SK-N-SH (cell line): ENCODE results near the gene SLC15A1. TPM values are rescaled to one million over a fixed set of nuclear protein-coding genes. Genes with fewer than 3 reads are reported as not detected.

Source experiments
- CTCF ChIA-PET: fragments of 300-600, 350-600 bp; formaldehyde crosslinking; extraction: SDS; loops from one replicate; lab custom pipeline; 2021; lab: Yijun Ruan, JAX
- POLR2A ChIA-PET: fragments of 350-600 bp; sonication (Branson Sonifier 250); formaldehyde crosslinking; extraction: SDS; loops from one replicate; lab custom pipeline; 2020; ENCODE audit warnings: antibody characterized with exemption, inconsistent platforms; lab: Yijun Ruan, JAX
- DNase-seq: peaks from one replicate; pipeline ENCODE4 v3.0.0; 2012
- H2AFZ ChIP-seq: fragments of 200-600 bp; sonication (generic); 2 replicates; pipeline ENCODE4 v1.8.1; 2016; ENCODE audit warnings: antibody characterized with exemption, mild to moderate bottlenecking, low read depth
- H3F3A ChIP-seq: fragments of 200-600 bp; sonication (generic); replicated peaks from 2 replicates; pipeline ENCODE3; 2016; ENCODE audit warnings: antibody characterized with exemption, mild to moderate bottlenecking; ENCODE audit not compliant: insufficient read depth
- H3K27ac ChIP-seq, 2 experiments: fragments of 200-500 bp in 1 of 2; fragments of 200-600 bp in 1 of 2; sonication (Bioruptor generic) in 1 of 2; sonication (generic), shearing (Covaris generic) in 1 of 2; 2 replicates each; pipeline versions ENCODE4 v1.5.1 to v1.6.1; 2014 to 2016; ENCODE audit warnings: low read depth in 2 of 2, inconsistent platforms in 1 of 2, low read length in 1 of 2, mild to moderate bottlenecking in 1 of 2, mixed read lengths in 1 of 2
- H3K27me3 ChIP-seq: fragments of 200-600 bp; sonication (generic), shearing (Covaris generic); 2 replicates; pipeline ENCODE4 v1.6.1; 2016; ENCODE audit warnings: mixed run types; ENCODE audit not compliant: insufficient read depth
- H3K36me3 ChIP-seq, 2 experiments: fragments of 200-500 bp in 1 of 2; fragments of 200-600 bp in 1 of 2; sonication (Bioruptor generic) in 1 of 2; sonication (generic) in 1 of 2; replicated peaks in 1 of 2; 2 replicates each; pipeline versions ENCODE3 to v1.5.1; 2014 to 2016; ENCODE audit warnings: low read length in 1 of 2, mild to moderate bottlenecking in 1 of 2; ENCODE audit not compliant: insufficient read depth in 2 of 2, control insufficient read depth in 1 of 2
- H3K4me1 ChIP-seq, 2 experiments: fragments of 200-500 bp in 1 of 2; fragments of 200-600 bp in 1 of 2; sonication (Bioruptor generic) in 1 of 2; sonication (generic), shearing (Covaris generic) in 1 of 2; 2 replicates each; pipeline versions ENCODE4 v1.5.1 to v1.6.1; 2014 to 2016; ENCODE audit warnings: low read depth in 1 of 2, low read length in 1 of 2, mixed run types in 1 of 2; ENCODE audit not compliant: insufficient read depth in 2 of 2, control insufficient read depth in 1 of 2
- H3K4me2 ChIP-seq: fragments of 200-600 bp; sonication (generic), shearing (Covaris generic); 2 replicates; pipeline ENCODE4 v1.6.1; 2017; ENCODE audit warnings: mixed run types
- H3K4me3 ChIP-seq, 2 experiments: fragments of 200-500 bp in 1 of 2; fragments of 200-600 bp in 1 of 2; sonication (Bioruptor generic) in 1 of 2; sonication (generic), shearing (Covaris generic) in 1 of 2; 2 replicates each; pipeline versions ENCODE4 v1.5.1 to v1.8.1; 2014 to 2016; ENCODE audit warnings: low read depth in 2 of 2, inconsistent platforms in 1 of 2, low read length in 1 of 2, mild to moderate bottlenecking in 1 of 2, mixed read lengths in 1 of 2, moderate library complexity in 1 of 2
- H3K79me2 ChIP-seq: fragments of 200-600 bp; sonication (generic); 2 replicates; pipeline ENCODE4 v1.8.1; 2017; ENCODE audit warnings: mild to moderate bottlenecking; ENCODE audit not compliant: insufficient read depth
- H3K9ac ChIP-seq: fragments of 200-600 bp; sonication (generic); 2 replicates; pipeline ENCODE4 v1.6.1; 2017; ENCODE audit warnings: mixed run types
- H3K9me2 ChIP-seq: fragments of 200-600 bp; sonication (generic); 2 replicates; pipeline ENCODE4 v1.6.1; 2017; ENCODE audit warnings: mixed run types
- H3K9me3 ChIP-seq: fragments of 200-600 bp; sonication (generic); 2 replicates; pipeline ENCODE4 v1.6.1; 2017; ENCODE audit warnings: mixed run types, mild to moderate bottlenecking, moderate library complexity
- H4K20me1 ChIP-seq: fragments of 200-600 bp; sonication (generic); 2 replicates; pipeline ENCODE4 v1.6.1; 2017; ENCODE audit warnings: mild to moderate bottlenecking, mixed run types; ENCODE audit not compliant: insufficient read depth
- CHD2 ChIP-seq: fragments of 150-350 bp; IDR thresholded peaks from 2 replicates; pipeline ENCODE4 v1.6.1; 2018; ENCODE audit warnings: low read length; ENCODE audit not compliant: partially characterized antibody
- ELF1 ChIP-seq: IDR thresholded peaks from 2 replicates; pipeline ENCODE4 v1.4.0; 2012
- EP300 ChIP-seq, 2 experiments: IDR thresholded peaks; 2 replicates each; pipeline versions ENCODE4 v1.4.0 to v1.6.1; 2012; ENCODE audit warnings: borderline replicate concordance in 1 of 2, low read depth in 1 of 2, low read length in 1 of 2
- FOSL2 ChIP-seq: IDR thresholded peaks from 2 replicates; pipeline ENCODE4 v1.4.0; 2012; ENCODE audit warnings: low read depth, mild to moderate bottlenecking, moderate library complexity, borderline replicate concordance
- FOXJ3 ChIP-seq: sonication (generic); formaldehyde crosslinking; IDR thresholded peaks from 2 replicates; pipeline ENCODE4 v1.5.1; 2020; ENCODE audit warnings: mild to moderate bottlenecking, missing genetic modification reagents
- GABPA ChIP-seq: IDR thresholded peaks from 2 replicates; pipeline ENCODE4 v1.4.0; 2012; ENCODE audit warnings: low read depth, mild to moderate bottlenecking
- MEF2A ChIP-seq: IDR thresholded peaks from 2 replicates; pipeline ENCODE4 v1.4.0; 2012; ENCODE audit warnings: low read depth, borderline replicate concordance
- NRF1 ChIP-seq: IDR thresholded peaks from 2 replicates; pipeline ENCODE4 v1.6.1; 2012; ENCODE audit warnings: low read depth, mild to moderate bottlenecking, low read length
- POLR2AphosphoS5 ChIP-seq: IDR thresholded peaks from 2 replicates; pipeline ENCODE4 v1.6.1; 2012; ENCODE audit warnings: low read depth, low read length
- RAD21 ChIP-seq: IDR thresholded peaks from 2 replicates; pipeline ENCODE4 v1.6.1; 2012; ENCODE audit warnings: mild to moderate bottlenecking, low read length
- RCOR1 ChIP-seq: fragments of 150-350 bp; IDR thresholded peaks from 2 replicates; pipeline ENCODE4 v1.6.1; 2017; ENCODE audit warnings: antibody characterized with exemption, low read length
- REST ChIP-seq: IDR thresholded peaks from 2 replicates; pipeline ENCODE4 v1.6.1; 2012; ENCODE audit warnings: mild to moderate bottlenecking, low read depth, low read length, moderate library complexity
- RFX5 ChIP-seq: IDR thresholded peaks from 2 replicates; pipeline ENCODE4 v1.6.1; 2012; ENCODE audit warnings: mild to moderate bottlenecking, improper control_type of control experiment, low read length
- RXRA ChIP-seq: IDR thresholded peaks from 2 replicates; pipeline ENCODE4 v1.4.0; 2012; ENCODE audit warnings: low read depth, mild to moderate bottlenecking, borderline replicate concordance
- SMC3 ChIP-seq: IDR thresholded peaks from 2 replicates; pipeline ENCODE4 v1.6.1; 2012; ENCODE audit warnings: low read depth, low read length, improper control_type of control experiment
- YY1 ChIP-seq: IDR thresholded peaks from 2 replicates; pipeline ENCODE4 v1.4.0; 2012; ENCODE audit warnings: low read depth, mild to moderate bottlenecking
- WGBS: methylation state at CpG from one replicate; pipeline ENCODE4 v1.1.6; 2017; ENCODE audit warnings: low lambda C conversion rate; 5-methylcytosine and 5-hydroxymethylcytosine counted together
- polyA plus RNA-seq, 3 experiments: library from polyadenylated mRNA; depleted of rRNA; stranded (reverse); fragments of >200 nt; gene quantifications; 2 replicates each; pipeline ENCODE4 v1.2.3, GENCODE V29; 2012
- TF ChIP-seq, protein P1 (sequence below): IDR thresholded peaks from 2 replicates; pipeline ENCODE4 v1.4.0; 2012; ENCODE audit warnings: low read depth, borderline replicate concordance
- TF ChIP-seq, protein P2 (sequence below): IDR thresholded peaks from 2 replicates; pipeline ENCODE4 v1.4.0; 2012; ENCODE audit warnings: low read depth, borderline replicate concordance

The SLC15A1 gene
- polyA plus RNA-seq, 1 of the 3 experiments (the other 2 are of a cell fraction) = not detected

- TF ChIP-seq, protein P1, sequence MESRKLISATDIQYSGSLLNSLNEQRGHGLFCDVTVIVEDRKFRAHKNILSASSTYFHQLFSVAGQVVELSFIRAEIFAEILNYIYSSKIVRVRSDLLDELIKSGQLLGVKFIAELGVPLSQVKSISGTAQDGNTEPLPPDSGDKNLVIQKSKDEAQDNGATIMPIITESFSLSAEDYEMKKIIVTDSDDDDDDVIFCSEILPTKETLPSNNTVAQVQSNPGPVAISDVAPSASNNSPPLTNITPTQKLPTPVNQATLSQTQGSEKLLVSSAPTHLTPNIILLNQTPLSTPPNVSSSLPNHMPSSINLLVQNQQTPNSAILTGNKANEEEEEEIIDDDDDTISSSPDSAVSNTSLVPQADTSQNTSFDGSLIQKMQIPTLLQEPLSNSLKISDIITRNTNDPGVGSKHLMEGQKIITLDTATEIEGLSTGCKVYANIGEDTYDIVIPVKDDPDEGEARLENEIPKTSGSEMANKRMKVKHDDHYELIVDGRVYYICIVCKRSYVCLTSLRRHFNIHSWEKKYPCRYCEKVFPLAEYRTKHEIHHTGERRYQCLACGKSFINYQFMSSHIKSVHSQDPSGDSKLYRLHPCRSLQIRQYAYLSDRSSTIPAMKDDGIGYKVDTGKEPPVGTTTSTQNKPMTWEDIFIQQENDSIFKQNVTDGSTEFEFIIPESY = no peak
Observed at GRCh38 chr13:98768522-98768921, 16.1 kb upstream of the SLC15A1 start (continued).

- no peak for DNase-seq
- POLR2A ChIA-PET = no interaction called here
- Histone ChIP-seq H3F3A (no peaks in the 10 kb centered on the region), H3K36me3 (no peaks in the 10 kb centered on the region), H3K79me2 (no peaks in the 10 kb centered on the region), H3K4me3 (no peak overlapping the region), H3K9me2 (no peaks in the 10 kb centered on the region), H4K20me1 (no peaks in the 10 kb centered on the region), H3K4me2 (no peak overlapping the region), H3K9me3 (no peaks in the 10 kb centered on the region), H3K9ac (no peak overlapping the region), H3K4me1 (no peaks in the 10 kb centered on the region), H3K27ac (no peak overlapping the region), H2AFZ (no peak overlapping the region), H3K27me3 (peaks cover 7% of the 10 kb centered on the region; the same call in 1 of the 2 replicates)
- CTCF ChIA-PET = interaction anchor here (0.6 kb wide), 1 partner anchor 931 kb away, joined by 3 read pairs; no protein-coding TSS in a partner anchor
- 56% methylated on average over 11 of the region's 11 CpGs for WGBS
- no peak for TF ChIP-seq YY1
- no peak for TF ChIP-seq GABPA
- TF ChIP-seq POLR2AphosphoS5 = no peak
- TF ChIP-seq NRF1 = no peak
- TF ChIP-seq FOSL2 = no peak
- TF ChIP-seq SMC3 = no peak
- no peak for TF ChIP-seq RXRA
- TF ChIP-seq, protein P2, sequence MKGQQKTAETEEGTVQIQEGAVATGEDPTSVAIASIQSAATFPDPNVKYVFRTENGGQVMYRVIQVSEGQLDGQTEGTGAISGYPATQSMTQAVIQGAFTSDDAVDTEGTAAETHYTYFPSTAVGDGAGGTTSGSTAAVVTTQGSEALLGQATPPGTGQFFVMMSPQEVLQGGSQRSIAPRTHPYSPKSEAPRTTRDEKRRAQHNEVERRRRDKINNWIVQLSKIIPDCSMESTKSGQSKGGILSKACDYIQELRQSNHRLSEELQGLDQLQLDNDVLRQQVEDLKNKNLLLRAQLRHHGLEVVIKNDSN = no peak
- no peak for TF ChIP-seq RFX5
- no peak for TF ChIP-seq REST
- TF ChIP-seq ELF1 = no peak
- TF ChIP-seq RAD21 = no peak
- TF ChIP-seq FOXJ3 (CRISPR knock-in tag) = no peak
- no peak for TF ChIP-seq CHD2
- TF ChIP-seq MEF2A = no peak
- TF ChIP-seq EP300 (IDR thresholded peaks at IDR 0.05; ENCODE audit: borderline replicate concordance in 1 of 2, low read depth in 1 of 2, low read length in 1 of 2) = no peak
- TF ChIP-seq RCOR1 = no peak
Observed at GRCh38 chr13:98766697-98767096, 14.2 kb upstream of the SLC15A1 start.
